GM10847 (cell line): Measurements from ENCODE around the gene RAB26.

Source experiments
- POLR2A ChIP-seq: IDR thresholded peaks from 2 replicates; pipeline ENCODE4 v1.6.1; 2011; ENCODE audit not compliant: insufficient read length; ENCODE audit errors: extremely low read depth

Gene RAB26

DNA sequence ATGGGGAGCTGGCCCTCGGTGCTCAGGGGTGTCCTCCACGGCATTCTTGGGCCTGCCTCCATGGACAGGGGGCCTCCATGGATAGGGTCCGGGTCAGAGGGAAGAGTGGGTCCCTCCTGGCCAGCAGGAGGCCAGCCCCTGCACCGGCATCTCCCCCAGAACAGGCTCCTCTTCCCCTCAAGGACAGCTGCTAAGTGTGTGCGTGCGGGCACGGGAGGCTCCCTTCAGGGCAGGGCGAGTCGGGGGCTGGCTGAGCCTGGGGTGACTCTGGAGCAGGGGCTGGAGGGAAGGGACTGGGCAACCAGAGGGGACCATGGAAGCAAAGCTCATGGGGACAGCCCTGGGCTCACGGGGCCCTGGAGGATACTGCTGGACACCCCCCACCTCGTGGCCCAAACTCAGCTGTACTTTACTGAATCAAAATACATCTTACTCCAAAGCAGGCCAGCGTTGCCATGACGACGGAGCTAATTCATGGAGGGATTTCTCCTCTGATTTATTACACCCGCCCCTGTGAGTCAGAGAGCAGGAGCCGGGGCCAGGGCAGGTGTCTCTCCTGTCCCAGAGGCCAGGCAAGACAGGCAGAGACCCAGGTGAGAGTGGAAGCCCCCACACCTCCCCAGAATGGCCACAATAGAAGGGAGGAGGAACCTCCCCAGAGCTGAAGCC, 45.9 kb downstream of the RAB26 start:
- no peak for TF ChIP-seq POLR2A

DNA sequence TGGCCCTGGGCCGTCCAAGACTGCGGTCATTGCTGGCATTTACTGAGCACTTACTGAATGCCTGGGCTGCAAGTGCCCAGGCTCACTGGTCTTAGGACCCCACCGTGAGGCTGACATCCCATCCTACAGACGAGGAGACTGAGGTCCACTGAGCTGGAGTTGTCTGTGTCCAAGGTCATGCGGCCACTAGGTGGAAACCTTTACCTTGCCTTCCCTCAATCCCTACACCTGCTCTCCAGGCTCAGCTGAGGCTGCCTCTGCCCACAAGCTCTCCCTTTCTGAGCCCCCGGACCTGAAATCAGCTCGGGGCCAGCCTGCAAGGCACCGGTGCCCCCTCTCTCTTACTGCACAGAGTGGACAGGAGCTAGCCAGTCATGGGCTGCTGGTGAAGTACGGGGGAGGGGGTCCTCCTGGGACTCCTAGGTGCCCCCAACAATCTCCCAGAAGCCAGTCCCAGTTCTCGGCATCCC, 46.5 kb downstream of the RAB26 start:
- no peak for TF ChIP-seq POLR2A

DNA sequence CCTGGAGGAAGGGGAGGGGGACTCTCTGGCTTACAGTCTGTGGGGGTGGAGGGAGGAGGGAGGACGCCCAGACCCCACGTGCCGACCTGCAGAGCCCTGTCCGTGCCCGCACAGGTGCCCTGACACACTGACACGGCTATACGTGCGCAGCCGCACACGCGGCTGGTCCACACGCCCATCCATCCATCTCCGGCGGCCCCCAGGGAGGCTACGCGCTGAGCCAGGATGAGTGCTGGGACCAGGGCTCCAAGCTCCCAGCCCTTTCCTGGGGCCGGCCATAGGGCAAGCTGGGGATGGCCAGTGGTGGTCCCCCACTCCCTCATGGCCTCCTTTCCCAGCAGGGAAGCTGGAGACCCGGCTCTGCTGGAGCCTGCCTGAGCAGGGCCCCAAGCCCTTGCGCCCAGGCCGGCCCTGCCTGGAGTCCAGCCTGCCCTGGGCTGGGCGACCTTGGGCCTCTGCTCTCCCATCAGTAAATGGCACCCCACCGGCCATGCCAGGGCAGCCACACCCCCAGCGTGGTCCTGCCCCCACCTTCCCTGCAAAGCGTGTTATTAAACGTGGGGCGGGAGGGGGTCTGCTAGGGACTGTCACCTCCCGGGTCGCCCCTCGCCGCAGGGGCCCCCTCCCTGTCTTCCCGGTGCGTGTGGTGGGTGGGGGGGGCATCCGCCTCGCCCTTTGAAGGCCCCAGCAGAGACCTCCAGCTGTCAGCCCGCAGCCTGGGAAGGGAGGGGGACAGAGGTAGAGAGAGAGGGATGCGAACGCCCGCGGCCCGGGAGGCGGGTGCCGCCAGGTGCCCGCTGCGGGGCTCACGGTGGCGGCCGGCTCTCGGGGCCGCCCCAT, 47.1 kb downstream of the RAB26 start:
- no peak for TF ChIP-seq POLR2A

DNA sequence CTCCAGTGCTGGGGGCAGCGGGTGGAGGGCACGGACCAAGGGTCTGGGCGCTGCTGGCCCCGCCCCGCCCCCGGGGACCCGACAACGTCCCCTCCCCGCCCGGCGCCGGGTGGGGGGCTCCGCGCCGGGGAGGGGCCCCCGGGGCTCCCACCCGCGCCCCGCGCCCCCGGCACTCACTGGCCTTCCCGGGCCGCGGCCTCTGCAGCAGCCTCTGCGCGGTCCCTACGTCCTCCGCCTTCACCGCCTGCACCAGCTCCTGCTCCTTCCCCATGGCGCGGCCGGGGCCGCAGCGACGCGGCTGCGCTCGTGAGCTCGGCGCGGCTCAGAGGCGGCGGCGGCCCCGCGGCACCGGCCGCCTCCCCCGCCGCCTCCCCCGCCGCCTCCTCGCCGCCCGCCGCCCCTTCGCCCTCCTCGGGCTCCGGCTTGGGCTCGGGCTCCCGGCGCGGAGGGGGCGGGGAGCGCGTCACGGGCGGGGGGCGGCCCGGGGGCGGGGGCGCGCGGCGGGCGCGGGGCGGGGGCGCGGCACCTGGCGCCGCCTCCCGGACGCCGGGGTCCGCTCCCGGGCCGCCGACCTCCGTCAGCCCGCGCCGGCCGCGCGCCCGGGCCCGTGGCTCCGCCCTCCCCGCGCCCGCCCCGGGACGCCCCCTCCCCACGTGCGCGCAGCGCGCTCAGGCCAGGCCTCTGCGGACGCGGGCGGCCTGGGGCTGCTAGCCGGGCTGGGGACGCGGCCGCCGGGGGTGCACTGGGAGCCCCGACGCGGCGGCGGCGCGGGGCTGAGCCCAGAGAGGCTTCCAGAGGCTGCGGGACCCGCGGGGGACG, 47.9 kb downstream of the RAB26 start, which contains the start of gene CASKIN1:
CASKIN1 (minus strand) TSS at position 444 of the 819 bp plus-strand sequence; CDS start at position 271, 173 bp downstream.
- no peak for TF ChIP-seq POLR2A

DNA sequence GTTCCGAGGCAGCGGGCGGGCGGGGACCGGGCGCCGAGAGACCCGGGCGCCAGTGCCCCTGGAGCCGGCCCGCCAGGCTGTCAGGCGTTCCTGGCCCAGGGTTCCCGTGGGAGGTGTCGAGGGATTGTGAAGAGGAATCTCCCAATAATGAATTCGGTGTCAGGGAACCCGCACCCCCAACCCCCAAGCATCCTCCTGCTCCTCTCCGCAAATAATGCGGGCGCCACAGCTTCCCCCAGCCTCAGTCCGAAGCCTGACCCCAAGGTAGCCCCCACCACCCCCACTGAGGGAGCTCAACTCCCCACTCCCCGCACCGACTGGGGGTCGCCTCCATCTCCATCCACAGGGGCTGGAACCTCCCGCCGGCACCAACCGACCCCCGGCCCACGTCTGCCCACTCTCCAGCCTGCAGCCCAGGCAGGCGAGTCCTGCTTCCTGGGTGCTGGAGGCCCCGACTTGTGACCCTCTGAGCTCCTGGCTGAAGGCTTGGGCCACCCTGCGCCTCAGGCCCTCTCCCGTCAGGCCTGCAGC, 48.6 kb downstream of the RAB26 start:
- TF ChIP-seq POLR2A = no peak

DNA sequence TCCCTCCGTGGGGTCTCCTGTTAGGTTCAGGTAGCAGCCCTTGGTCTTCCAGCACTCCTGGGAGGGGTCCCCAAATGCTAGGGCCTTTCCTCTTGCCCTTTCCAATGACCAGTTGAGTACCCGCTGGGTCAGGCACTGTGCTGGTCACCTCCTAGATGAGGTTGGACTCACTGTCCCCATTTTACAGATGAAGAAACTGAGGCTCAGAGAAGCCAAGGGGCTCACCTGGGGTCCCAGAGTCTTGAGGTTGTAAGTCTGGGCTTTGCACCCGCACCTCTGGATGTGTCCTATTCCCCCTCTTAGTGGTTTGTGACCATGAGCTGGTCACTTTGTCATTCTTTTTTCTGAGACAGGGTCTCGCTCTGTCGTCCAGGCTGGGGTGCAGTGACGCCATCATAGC, 49.3 kb downstream of the RAB26 start:
- TF ChIP-seq POLR2A = no peak

DNA sequence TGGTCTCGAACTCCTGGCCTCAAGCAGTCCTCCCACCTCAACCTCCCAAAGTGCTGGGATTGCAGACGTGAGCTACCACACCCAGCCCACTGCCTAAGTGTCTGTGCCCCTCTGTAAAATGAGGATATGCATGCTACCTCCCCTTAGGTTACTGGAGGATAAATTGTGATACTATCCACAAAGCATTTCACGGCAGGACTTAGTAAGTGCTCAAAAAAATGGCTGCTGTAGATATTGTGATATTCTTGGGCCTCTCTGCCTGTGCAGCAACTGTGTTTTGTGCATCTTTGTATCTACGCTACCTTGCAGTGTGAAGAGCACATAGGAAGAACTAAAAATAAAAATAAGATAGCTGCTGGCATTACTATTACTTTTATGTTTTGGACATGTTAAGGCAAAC, 49.9 kb downstream of the RAB26 start:
- TF ChIP-seq POLR2A = no peak

DNA sequence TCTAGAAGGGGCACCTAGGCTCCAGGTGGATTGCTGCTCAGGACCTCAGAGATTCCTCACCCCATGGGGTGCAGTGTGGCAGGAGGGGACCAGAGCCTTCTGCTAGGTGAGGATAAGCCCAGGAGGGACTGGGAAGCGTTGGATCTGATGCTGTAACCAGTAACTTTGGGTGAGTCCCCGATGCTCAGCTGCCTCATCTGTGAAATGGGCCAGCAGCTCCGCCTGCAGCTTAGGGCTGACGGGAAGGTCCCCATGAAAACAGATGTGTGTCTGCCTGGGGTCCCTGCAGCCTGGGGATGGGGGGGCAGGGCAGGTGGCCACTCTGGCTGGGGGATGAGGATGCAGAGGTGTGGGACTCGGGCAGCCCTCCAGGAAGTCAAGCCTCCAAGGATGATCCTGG, 50.7 kb downstream of the RAB26 start:
- no peak for TF ChIP-seq POLR2A

DNA sequence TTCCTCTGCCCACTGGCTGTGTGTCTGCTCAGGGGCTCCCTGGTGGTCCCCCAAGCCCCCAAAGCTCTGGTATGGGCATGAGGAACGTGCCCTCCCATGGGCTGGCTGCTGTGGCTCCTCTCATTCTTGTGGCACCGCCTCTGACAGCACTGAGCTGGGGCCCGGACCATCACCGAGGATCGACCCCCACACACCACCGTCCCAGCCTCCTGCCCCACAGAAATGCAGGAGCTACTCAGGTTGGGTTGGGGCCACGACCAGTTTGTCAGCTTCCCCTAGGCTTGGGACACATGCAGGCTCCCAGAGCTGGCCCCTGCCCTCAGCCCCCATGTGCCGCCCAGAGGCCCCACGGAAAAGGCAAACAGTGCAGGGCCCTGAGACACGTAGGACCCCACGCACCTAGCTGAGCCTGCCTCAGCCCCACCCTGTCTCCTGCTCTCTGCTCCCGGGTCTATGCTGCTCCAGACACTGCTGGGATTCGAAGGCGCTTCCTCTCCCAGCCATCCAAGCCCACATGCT, 51.3 kb downstream of the RAB26 start:
- TF ChIP-seq POLR2A = no peak

DNA sequence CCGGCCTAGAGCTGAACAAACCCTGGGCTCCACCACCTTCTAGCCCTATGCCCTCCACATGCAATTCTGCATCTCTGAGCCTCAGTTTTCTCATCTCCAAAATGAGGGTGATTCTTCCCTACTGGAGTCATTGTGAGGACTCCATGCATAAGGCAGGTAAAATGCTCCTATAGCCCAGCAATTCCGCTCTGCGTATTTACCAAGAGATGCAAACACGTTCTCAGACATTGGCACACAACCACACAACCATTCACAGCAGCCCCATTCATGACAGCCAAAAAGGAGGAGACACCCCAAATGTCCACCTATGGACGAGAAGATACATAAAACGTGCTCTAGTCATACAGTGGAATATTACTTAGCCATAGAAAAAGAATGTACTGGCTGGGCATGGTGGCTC, 51.9 kb downstream of the RAB26 start:
- no peak for TF ChIP-seq POLR2A
